Measurements from ENCODE around the gene SH3RF3. TPM values are rescaled to one million over a fixed set of nuclear protein-coding genes. Genes with fewer than 3 reads are reported as not detected.

Gene SH3RF3
- total RNA-seq, 2 donors from 2014 or later: 8.0 to 8.8 TPM

DNA sequence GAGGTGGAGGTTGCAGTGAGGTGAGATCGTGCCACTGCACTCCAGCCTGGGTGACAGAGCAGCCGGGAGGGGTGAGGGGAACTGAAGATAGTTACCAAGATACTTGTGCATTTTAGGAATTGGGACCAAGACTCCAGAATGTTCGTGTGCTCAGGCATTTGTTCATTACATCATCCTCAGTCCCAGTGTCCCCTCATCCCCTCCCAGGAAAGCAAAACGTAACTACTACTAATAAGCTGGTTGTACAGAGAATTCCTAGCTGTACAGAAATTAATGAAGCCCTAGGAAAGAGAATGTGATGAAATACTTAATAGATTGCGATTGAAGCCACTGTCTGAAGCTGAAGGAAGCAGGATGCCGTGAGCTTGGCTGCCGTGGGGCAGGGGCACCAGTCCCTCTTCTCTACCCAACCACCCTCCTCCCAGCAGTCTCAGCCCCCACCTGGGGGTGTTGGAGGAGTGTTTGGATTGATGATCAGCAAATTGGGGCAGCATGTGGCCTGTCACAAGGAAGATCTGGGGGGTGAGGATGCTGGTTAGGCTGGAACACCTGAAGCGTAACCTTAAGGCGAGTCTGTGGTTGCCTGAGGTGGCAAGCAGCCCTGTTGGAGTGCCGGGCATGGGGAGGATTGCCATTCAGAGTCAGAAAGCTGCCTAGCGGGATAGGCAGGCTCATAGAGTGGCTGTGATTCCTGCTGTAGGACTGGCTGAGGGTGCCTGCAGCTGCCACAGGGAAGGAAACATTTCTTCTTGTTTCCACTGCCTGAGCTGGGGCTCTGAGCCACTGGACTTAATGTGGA lies 140.9 kb downstream of the SH3RF3 start:
- Histone ChIP-seq H3K27me3 (no peaks in the 10 kb centered on the region), H3K36me3 (no peaks in the 10 kb centered on the region), H3K27ac (no peak overlapping the region), H3K4me3 (no peak overlapping the region), H3K4me1 (peaks cover 0 to 30% of the 10 kb centered on the region in 2 donors), H3K9me3 (no peaks in the 10 kb centered on the region)
- DNase-seq (ENCODE audit: low spot score): no peak
- TF ChIP-seq, protein P1, sequence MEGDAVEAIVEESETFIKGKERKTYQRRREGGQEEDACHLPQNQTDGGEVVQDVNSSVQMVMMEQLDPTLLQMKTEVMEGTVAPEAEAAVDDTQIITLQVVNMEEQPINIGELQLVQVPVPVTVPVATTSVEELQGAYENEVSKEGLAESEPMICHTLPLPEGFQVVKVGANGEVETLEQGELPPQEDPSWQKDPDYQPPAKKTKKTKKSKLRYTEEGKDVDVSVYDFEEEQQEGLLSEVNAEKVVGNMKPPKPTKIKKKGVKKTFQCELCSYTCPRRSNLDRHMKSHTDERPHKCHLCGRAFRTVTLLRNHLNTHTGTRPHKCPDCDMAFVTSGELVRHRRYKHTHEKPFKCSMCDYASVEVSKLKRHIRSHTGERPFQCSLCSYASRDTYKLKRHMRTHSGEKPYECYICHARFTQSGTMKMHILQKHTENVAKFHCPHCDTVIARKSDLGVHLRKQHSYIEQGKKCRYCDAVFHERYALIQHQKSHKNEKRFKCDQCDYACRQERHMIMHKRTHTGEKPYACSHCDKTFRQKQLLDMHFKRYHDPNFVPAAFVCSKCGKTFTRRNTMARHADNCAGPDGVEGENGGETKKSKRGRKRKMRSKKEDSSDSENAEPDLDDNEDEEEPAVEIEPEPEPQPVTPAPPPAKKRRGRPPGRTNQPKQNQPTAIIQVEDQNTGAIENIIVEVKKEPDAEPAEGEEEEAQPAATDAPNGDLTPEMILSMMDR (IDR thresholded peaks at IDR 0.05): no peak

DNA sequence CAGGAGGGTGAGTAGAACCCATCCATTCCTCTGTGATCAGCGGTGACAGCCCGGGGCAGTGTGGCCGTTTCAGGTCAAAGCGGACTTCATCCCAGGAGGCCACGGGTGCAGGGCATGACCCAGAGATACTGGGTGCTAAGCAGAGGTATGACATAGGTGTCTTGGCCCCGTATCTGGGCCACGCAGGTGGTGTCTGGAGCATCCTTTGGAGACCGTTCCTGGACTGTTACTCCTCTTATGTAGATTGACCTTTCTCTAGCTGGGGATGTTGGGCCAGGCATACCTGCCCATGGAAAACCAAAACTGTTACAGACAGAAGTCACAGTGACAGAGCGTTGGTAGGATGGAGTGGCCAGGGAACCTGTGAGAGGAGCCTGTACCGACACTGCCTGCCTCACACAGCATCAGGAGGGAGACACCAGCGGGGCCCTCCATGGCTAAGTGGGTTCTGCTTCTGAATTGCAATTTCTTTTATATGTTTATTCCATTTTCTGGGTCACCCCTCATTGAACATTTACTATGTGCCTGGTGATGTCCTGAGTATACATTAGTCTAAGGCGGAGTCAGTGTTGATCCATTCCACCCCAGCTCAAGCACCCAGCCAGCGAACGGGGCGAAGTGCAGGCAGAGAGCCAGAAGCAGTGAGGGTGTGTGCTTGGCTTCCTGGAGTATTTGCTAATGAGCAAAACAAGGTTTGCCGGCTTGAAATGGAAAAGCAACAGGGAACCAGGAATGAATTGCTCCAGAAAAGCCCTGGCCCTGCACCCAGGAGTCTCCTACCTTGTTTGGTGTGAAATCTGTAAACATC lies 141.7 kb downstream of the SH3RF3 start:
- no peaks in the 10 kb centered on the region for H3K36me3 ChIP-seq
- TF ChIP-seq, protein P1 (IDR thresholded peaks at IDR 0.05): no peak
- H3K9me3 ChIP-seq: no peaks in the 10 kb centered on the region
- no peak overlapping the region for H3K4me3 ChIP-seq
- no peak for DNase-seq (ENCODE audit: low spot score)
- peaks cover 0 to 23% of the 10 kb centered on the region in 2 donors for H3K4me1 ChIP-seq
- H3K27ac ChIP-seq: no peak overlapping the region
- no peaks in the 10 kb centered on the region for H3K27me3 ChIP-seq

DNA sequence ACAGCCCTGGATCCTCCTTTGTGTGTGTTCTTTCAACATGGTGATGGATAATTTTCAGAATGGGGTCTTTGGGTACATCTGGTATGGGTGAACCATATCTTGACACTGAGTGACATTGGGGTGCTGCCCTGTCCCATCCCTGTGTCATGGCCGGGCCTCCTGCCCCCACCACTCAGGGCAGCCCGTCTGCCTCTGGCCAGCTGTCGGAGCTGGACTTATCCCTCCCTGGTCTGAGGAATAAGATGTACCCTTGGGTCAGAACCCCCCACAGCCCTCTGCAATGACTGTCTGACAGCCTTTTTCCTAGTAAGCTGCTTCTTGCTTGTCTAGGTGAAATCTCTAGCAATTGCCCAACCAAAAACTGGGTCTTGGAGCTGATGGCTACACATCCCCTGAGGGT lies 142.9 kb downstream of the SH3RF3 start:
- H3K4me1 ChIP-seq: peaks cover 0 to 11% of the 10 kb centered on the region in 2 donors
- no peak overlapping the region for H3K27ac ChIP-seq
- H3K36me3 ChIP-seq: no peaks in the 10 kb centered on the region
- TF ChIP-seq, protein P1 (IDR thresholded peaks at IDR 0.05): no peak
- no peaks in the 10 kb centered on the region for H3K27me3 ChIP-seq
- no peak for DNase-seq (ENCODE audit: low spot score)
- no peaks in the 10 kb centered on the region for H3K9me3 ChIP-seq
- H3K4me3 ChIP-seq: no peak overlapping the region

DNA sequence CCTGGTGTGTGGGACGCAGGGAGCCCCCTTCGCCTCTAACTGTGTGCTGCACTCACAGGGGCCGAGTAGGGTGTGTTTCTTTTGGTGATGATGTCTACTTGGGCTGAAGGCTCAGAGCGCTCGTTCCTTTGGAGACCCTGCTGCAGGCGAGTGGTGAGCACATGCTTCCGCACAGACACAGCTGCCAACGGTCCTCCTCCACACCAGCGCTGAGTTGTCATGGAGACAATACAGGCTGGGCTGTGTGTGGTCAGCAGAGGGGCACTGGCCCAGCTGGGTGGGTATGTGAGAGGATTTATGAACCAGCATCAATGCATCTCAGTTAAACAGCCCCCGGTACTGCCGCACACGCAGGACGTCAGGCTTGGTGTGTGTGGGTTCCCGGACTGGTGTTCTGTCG lies 143.5 kb downstream of the SH3RF3 start:
- H3K27ac ChIP-seq: no peak overlapping the region

DNA sequence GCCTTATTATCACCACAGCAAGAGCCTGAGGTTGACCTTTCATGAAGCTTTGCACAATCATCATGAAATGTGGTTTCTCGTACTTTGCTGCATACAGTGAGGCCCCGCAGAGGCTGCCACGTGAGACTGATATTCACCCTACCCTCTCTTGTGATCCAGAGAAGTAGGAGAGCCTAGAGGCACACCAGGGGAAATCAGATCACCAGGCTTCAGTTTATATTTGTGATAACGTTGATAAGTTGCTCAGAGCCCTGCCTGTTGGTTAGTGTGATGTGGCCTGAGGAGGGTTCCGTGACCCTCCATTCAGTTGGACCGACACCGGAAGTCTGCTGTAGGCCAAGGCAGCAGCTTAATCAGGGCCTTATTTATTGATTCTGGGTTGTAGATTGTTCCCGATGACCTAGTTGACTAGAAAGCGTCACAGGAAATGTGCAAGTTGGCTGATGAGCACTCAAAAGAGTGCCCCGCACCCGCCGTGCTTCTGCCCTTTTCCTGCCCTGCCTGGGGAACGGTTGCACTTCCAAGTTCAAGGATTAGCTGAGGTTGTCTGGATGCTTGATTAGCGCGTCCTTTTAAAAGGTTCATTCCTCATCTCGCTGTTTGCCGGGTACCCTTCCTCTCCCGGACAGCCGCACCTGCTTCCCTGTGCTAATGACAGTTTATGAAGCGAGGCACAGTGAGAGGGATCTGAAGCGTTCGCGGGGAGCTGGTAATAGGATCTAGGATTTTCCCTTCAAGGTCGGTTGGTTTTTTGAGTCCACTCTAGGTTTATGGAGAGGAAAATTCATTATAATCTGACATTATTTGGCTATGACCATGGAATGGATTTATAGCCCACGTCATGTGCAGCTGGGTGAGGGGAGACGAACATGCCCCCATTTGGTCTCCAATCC lies 146.4 kb downstream of the SH3RF3 start:
- TF ChIP-seq, protein P1 (IDR thresholded peaks at IDR 0.05): no peak
- Histone ChIP-seq H3K4me1 (peaks cover 0 to 6% of the 10 kb centered on the region in 2 donors), H3K4me3 (no peak overlapping the region), H3K9me3 (no peaks in the 10 kb centered on the region), H3K36me3 (no peaks in the 10 kb centered on the region), H3K27me3 (no peaks in the 10 kb centered on the region), H3K27ac (no peak overlapping the region)
- no peak for DNase-seq (ENCODE audit: low spot score)

More for the DNA sequence above, 143.5 kb downstream of the SH3RF3 start:
- TF ChIP-seq, protein P1 (IDR thresholded peaks at IDR 0.05): no peak
- H3K4me3 ChIP-seq: no peak overlapping the region
- no peaks in the 10 kb centered on the region for H3K27me3 ChIP-seq
- no peaks in the 10 kb centered on the region for H3K36me3 ChIP-seq
- H3K4me1 ChIP-seq: peaks cover 0 to 8% of the 10 kb centered on the region in 2 donors
- DNase-seq (ENCODE audit: low spot score): no peak
- no peaks in the 10 kb centered on the region for H3K9me3 ChIP-seq
